Measurements from ENCODE around the gene NOTCH1. TPM values are rescaled to one million over a fixed set of nuclear protein-coding genes. Genes with fewer than 3 reads are reported as not detected.
A peak's percentile ranks its signal among the peaks of the same experiment; 100 is the strongest.

Gene NOTCH1
- total RNA-seq, 2 donors from 2014 or later: 29.6 to 65.3 TPM

DNA sequence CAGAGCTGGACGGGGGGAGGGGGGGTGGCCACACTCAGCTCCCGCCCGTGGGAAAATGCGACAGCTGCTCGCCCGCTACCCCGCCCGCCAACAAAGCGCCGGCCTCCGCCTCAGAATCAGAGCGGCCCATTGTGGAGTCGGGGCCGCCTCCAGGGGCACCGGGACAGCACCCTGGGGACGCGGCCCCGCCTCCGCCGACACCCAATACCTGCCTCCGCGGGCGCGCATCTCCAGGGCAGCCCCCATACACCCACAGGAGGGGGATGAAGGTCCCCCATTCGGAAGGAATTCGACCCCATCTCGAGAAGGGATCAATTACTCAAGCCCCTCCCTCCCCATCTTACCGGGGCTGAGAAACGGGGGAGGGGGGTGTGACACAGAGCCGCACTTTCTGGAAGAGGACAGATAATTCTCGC is 1.3 kb downstream of the NOTCH1 start:
- intact Hi-C loops (cut with DNase I): loop anchor here (5.0 kb wide), 1 partner anchor 83 kb away; no protein-coding TSS in a partner anchor
- peak; percentile 91 to 95 (median 92) for DNase-seq
- TF ChIP-seq, protein P1, sequence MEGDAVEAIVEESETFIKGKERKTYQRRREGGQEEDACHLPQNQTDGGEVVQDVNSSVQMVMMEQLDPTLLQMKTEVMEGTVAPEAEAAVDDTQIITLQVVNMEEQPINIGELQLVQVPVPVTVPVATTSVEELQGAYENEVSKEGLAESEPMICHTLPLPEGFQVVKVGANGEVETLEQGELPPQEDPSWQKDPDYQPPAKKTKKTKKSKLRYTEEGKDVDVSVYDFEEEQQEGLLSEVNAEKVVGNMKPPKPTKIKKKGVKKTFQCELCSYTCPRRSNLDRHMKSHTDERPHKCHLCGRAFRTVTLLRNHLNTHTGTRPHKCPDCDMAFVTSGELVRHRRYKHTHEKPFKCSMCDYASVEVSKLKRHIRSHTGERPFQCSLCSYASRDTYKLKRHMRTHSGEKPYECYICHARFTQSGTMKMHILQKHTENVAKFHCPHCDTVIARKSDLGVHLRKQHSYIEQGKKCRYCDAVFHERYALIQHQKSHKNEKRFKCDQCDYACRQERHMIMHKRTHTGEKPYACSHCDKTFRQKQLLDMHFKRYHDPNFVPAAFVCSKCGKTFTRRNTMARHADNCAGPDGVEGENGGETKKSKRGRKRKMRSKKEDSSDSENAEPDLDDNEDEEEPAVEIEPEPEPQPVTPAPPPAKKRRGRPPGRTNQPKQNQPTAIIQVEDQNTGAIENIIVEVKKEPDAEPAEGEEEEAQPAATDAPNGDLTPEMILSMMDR (IDR thresholded peaks at IDR 0.05): peak in 2 of 7 experiments; percentile 15 to 27
- TF ChIP-seq POLR2A (IDR thresholded peaks at IDR 0.05): peak; percentile 27 to 53 (median 44)

DNA sequence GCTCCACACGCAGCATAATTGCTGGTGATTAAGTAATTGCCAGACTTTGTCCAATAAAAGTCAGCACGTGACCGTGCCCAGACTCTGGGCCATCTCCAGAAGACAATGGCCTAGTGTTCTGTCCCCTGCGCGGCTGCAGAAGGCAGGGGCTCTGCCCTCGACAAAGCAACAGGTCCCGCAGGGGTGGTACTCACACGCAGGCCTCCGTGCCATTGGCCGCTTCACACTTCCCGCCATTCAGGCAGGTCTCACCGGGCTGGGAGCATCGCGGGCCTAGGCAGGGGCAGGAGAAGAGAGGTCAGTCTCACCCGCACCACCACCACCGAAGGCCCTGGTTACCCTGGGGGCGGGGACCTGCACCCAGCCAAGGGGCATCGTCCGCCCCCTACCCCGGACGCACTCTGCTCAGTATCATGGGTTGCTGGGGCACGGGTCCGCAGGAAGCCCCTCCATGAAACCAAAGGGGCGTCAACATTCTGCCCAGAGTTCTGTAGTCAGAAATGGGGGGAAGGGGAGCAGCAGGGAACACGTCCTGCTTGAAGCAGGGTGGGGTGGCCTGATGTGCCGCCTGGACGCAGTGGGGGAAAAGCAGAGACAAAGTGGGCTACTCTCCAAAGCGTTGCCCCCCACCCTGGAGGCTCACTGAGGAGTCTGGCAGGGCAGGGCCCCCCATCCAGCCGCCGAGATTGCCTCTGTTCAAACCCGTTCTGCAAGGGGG is 1.9 kb downstream of the NOTCH1 start:
- TF ChIP-seq, protein P1 (IDR thresholded peaks at IDR 0.05): no peak
- peak in 1 of 3 donors; percentile 31 for TF ChIP-seq POLR2A (IDR thresholded peaks at IDR 0.05)
- no peaks in the 10 kb centered on the region for H3K27me3 ChIP-seq
- no peaks in the 10 kb centered on the region for H3K36me3 ChIP-seq (replicated peaks in 1 of 2; ENCODE audit: insufficient read depth in 1 of 2, low read depth in 2 of 2)
- peak overlapping the region; percentile 88 to 90 for H3K4me3 ChIP-seq
- no peaks in the 10 kb centered on the region for H3K9me3 ChIP-seq
- 16 to 20% methylated on average over 16 to 25 of the region's 31 CpGs for WGBS, 2 donors
- peak; percentile 11 for ATAC-seq
- intact Hi-C loops (cut with DNase I): loop anchor here (5.0 kb wide), 1 partner anchor 83 kb away; no protein-coding TSS in a partner anchor
- DNase-seq: peak; percentile 59 to 79 (median 74)
- H3K4me1 ChIP-seq: peaks cover 77% of the 10 kb centered on the region
- H3K27ac ChIP-seq: peak overlapping the region; percentile 87 to 99 (median 92)

More for the DNA sequence above, 1.3 kb downstream of the NOTCH1 start:
- Histone ChIP-seq H3K9me3 (no peaks in the 10 kb centered on the region), H3K27me3 (no peaks in the 10 kb centered on the region), H3K36me3 (replicated peaks in 1 of 2; ENCODE audit: insufficient read depth in 1 of 2, low read depth in 2 of 2) (no peaks in the 10 kb centered on the region), H3K4me3 (peak overlapping the region; percentile 88 to 90), H3K4me1 (peaks cover 77% of the 10 kb centered on the region), H3K27ac (peak overlapping the region; percentile 87 to 99 (median 92))
- 0% methylated on average over 19 of the region's 31 CpGs; no CpG with 5 or more reads in 1 of the 2 donors for WGBS, 2 donors
- ATAC-seq: peak; percentile 56

DNA sequence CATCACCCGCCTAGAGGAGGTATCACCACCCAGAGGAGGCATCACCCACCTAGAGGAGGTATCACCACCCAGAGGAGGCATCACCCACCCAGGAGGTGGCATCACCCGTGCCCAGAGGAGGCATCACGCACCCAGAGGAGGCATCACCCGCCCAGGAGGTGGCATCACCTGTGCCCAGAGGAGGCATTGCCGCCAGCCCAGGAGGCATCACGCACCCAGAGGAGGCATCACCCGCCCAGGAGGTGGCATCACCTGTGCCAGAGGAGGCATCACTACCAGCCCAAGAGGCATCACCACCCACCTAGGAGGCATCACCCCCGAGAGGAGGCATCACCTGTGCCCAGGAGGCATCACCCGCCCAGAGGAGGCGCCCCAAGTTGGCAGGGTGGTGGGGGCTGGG is 2.6 kb downstream of the NOTCH1 start:
- no peak for TF ChIP-seq POLR2A (IDR thresholded peaks at IDR 0.05)
- TF ChIP-seq, protein P1 (IDR thresholded peaks at IDR 0.05): no peak
- DNase-seq (no peak), ATAC-seq (no peak)
- Histone ChIP-seq H3K4me1 (peaks cover 80% of the 10 kb centered on the region), H3K4me3 (no peak overlapping the region), H3K36me3 (replicated peaks in 1 of 2; ENCODE audit: insufficient read depth in 1 of 2, low read depth in 2 of 2) (peaks cover 0 to 2% of the 10 kb centered on the region in 2 donors), H3K9me3 (no peaks in the 10 kb centered on the region), H3K27me3 (no peaks in the 10 kb centered on the region), H3K27ac (peak overlapping the region; percentile 87 to 99 (median 92))
- intact Hi-C loops (cut with DNase I): loop anchor here (5.0 kb wide), 1 partner anchor 84 kb away; no protein-coding TSS in a partner anchor
- WGBS, 2 donors: 83 to 100% methylated on average over 2 to 10 of the region's 10 CpGs

DNA sequence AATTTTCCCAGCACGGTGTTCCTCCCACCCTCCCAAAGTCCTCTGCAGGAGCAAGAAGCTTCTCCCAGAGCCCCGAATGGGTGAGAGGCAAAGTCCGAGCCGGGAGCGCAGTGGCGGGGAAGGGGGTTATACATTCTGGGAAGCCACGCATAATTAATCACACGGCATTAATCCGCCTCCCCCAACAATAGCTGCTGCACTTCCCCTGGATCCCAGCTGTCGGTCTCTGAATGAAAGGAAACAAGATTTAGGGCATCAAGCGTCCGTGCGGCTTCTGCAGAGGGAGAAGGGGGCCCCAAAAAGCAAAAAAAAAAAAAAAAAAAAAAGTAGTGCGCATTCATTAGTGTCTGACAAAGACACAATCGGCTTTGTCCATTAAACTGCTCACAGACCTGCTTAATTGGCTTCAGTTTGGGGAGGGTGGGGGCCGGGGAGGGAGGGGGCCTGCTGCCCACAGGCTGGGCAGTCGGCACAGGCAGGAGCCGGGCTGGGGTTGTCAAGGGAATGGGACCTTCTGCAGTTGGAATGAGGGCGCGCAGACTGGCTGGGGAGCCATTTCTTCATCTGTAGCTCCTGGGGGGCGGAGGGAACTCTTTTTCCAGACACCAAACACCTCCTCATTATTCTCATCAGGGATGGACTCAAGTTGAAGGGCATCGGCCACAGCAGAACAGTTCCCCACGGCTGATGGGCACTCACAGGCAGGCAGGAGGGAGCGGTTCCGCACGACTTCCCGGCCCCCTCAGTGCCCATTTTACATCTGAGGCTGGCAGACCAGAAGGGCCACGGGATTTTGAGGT is 3.4 kb downstream of the NOTCH1 start:
- intact Hi-C loops (cut with DNase I): loop anchor here (5.0 kb wide), 1 partner anchor 85 kb away; no protein-coding TSS in a partner anchor
- Histone ChIP-seq H3K27ac (peak overlapping the region in 1 of 4 donors; percentile 99), H3K9me3 (no peaks in the 10 kb centered on the region), H3K4me3 (no peak overlapping the region), H3K27me3 (no peaks in the 10 kb centered on the region), H3K36me3 (replicated peaks in 1 of 2; ENCODE audit: insufficient read depth in 1 of 2, low read depth in 2 of 2) (peaks cover 0 to 2% of the 10 kb centered on the region in 2 donors), H3K4me1 (peaks cover 75% of the 10 kb centered on the region)
- 85 to 90% methylated on average over 28 of the region's 28 CpGs for WGBS, 2 donors
- DNase-seq (no peak), ATAC-seq (no peak)
- TF ChIP-seq, protein P1 (IDR thresholded peaks at IDR 0.05): no peak
- no peak for TF ChIP-seq POLR2A (IDR thresholded peaks at IDR 0.05)

Data from body of pancreas (tissue), 4 donors.